Suprapubic skin (tissue), 4 donors: Measurements from ENCODE around the gene EME2. TPM values are rescaled to one million over a fixed set of nuclear protein-coding genes. Genes with fewer than 3 reads are reported as not detected.

Source experiments
- DNase-seq, 2 donors: peaks; one replicate each; pipeline ENCODE4 v3.0.0-alpha.2; 2019; ENCODE audit warnings: low spot score in 2 of 2
- H3K27ac ChIP-seq: fragments of 200-600 bp; sonication (generic); one replicate; pipeline ENCODE4 v1.5.1; 2019
- H3K27me3 ChIP-seq: fragments of 200-600 bp; sonication (generic); one replicate; pipeline ENCODE4 v1.5.1; 2019
- H3K36me3 ChIP-seq: fragments of 200-600 bp; sonication (generic); one replicate; pipeline ENCODE4 v1.5.1; 2019
- H3K4me1 ChIP-seq: fragments of 200-600 bp; sonication (generic); one replicate; pipeline ENCODE4 v1.5.1; 2019
- H3K4me3 ChIP-seq: fragments of 200-600 bp; sonication (generic); one replicate; pipeline ENCODE4 v1.5.1; 2019; ENCODE audit warnings: mild to moderate bottlenecking
- H3K9me3 ChIP-seq: fragments of 200-600 bp; sonication (generic); one replicate; pipeline ENCODE4 v1.5.1; 2019
- EP300 ChIP-seq: sonication (generic); formaldehyde crosslinking; IDR thresholded peaks from one replicate; pipeline ENCODE4 v1.6.1; 2017; ENCODE audit warnings: antibody characterized with exemption
- POLR2A ChIP-seq, 2 donors: fragments of 450-650 bp; IDR thresholded peaks; one replicate each; pipeline ENCODE4 v1.6.1; 2017; ENCODE audit warnings: antibody characterized with exemption in 2 of 2, mild to moderate bottlenecking in 2 of 2, moderate library complexity in 2 of 2
- POLR2AphosphoS5 ChIP-seq, 3 donors: sonication (generic); formaldehyde crosslinking; IDR thresholded peaks; one replicate each; pipeline ENCODE4 v1.6.1; 2017; ENCODE audit warnings: antibody characterized with exemption in 3 of 3
- WGBS: methylation state at CpG from one replicate; pipeline ENCODE4 v1.1.5; 2018; 5-methylcytosine and 5-hydroxymethylcytosine counted together
- total RNA-seq, 4 donors: library from RNA; depleted of rRNA; stranded (reverse); fragments of >200 nt; gene quantifications; one replicate each; pipeline ENCODE4 v1.1.0, GENCODE V29; 2016
- TF ChIP-seq, protein P1 (sequence below), 2 donors: fragments of 200-600 bp in 1 of 2; fragments of 450-650 bp in 1 of 2; sonication (generic) in 1 of 2; IDR thresholded peaks; one replicate each; pipeline ENCODE4 v1.5.1; 2016 to 2019; ENCODE audit warnings: antibody characterized with exemption in 2 of 2, mild to moderate bottlenecking in 1 of 2, moderate library complexity in 1 of 2

Gene EME2
- total RNA-seq, 4 donors from 2014 or later = 9.8 to 26.3 (median 15.1) TPM

DNA sequence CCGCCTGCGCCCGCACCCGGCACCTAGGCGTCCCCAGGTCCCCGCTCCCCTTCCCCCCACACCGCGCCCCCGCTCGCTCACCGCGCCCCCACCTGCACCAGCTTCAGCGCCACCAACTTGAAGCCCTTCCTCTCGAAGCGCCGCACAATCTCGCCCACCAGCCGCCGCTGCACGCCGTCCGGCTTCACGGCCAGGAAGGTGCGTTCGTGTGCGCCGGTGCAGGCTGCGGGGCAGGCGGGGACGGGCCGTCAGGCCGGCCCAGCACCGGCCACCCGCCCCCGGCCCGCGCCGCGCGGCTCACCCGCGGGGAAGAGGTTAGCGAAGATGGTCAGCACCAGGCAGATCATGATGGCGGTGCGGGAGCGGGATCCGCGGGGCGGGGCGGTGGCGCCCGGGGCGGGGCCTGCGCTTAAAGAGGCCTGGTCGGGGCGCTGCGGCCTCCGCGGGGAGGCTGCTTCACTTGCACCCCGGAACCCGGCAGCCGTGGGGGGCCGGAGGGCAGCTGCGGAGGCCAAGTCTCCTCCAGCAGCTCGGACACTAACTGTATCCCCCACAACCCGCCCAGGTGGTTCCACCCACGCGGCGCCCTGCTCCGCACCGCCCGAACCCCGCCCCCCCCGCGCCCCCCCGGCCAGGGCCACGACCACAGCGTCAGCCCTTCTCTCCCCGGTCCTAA lies 1.3 kb upstream of the EME2 start, which contains the start of gene NME3:
Gene NME3, minus strand, starts transcription at position 356 of the 676 bp plus-strand sequence. Its CDS starts 9 bp downstream, at position 347.
- WGBS = 3% methylated on average over 7 of the region's 79 CpGs
- TF ChIP-seq POLR2A (IDR thresholded peaks at IDR 0.05) (no peak), EP300 (no peak), POLR2AphosphoS5 (IDR thresholded peaks at IDR 0.05) (no peak)
- peaks cover 47% of the 10 kb centered on the region for H3K4me1 ChIP-seq
- peak within 1 kb of the TSS; percentile 92 for H3K4me3 ChIP-seq
- H3K36me3 ChIP-seq = peaks cover 37% of the 10 kb centered on the region
- H3K27ac ChIP-seq = peak within 1 kb of the TSS; percentile 94
- H3K9me3 ChIP-seq = no peaks in the 10 kb centered on the region
- H3K27me3 ChIP-seq = no peaks in the 10 kb centered on the region
- peak; percentile 88 to 92 for DNase-seq

DNA sequence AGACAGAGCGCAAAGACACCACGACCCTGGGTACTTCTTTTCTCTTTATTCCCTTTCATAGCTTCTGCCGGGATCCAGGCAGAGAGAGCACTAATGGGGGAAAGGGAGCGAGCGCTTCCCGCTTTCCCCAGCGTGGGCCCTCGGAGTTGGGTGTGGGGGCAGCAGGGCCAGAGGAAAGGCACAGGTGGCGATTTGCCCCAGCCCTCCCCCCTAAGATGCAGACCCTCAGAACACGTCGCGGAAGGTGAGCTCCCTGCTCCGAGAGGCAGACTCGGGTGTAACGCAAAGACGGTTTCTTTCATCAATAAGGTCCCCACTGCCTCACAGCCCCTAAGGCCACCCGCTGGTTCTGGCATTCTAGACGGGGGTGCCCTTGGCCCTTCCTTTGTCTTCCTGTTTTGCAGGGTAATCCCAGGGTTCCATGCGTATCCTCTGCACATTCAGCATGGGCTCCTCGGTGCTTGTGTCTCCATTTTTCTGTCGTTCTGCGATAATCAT lies 697 bp upstream of the EME2 start:
- no peak for DNase-seq
- no peaks in the 10 kb centered on the region for H3K27me3 ChIP-seq
- WGBS = 5% methylated on average over 16 of the region's 22 CpGs
- peak overlapping the region; percentile 92 for H3K4me3 ChIP-seq
- H3K36me3 ChIP-seq = peaks cover 37% of the 10 kb centered on the region
- H3K4me1 ChIP-seq = peaks cover 47% of the 10 kb centered on the region
- TF ChIP-seq, protein P1, sequence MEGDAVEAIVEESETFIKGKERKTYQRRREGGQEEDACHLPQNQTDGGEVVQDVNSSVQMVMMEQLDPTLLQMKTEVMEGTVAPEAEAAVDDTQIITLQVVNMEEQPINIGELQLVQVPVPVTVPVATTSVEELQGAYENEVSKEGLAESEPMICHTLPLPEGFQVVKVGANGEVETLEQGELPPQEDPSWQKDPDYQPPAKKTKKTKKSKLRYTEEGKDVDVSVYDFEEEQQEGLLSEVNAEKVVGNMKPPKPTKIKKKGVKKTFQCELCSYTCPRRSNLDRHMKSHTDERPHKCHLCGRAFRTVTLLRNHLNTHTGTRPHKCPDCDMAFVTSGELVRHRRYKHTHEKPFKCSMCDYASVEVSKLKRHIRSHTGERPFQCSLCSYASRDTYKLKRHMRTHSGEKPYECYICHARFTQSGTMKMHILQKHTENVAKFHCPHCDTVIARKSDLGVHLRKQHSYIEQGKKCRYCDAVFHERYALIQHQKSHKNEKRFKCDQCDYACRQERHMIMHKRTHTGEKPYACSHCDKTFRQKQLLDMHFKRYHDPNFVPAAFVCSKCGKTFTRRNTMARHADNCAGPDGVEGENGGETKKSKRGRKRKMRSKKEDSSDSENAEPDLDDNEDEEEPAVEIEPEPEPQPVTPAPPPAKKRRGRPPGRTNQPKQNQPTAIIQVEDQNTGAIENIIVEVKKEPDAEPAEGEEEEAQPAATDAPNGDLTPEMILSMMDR (IDR thresholded peaks at IDR 0.05) = no peak
- TF ChIP-seq EP300 (no peak), POLR2AphosphoS5 (IDR thresholded peaks at IDR 0.05) (no peak)
- no peaks in the 10 kb centered on the region for H3K9me3 ChIP-seq
- H3K27ac ChIP-seq = peak overlapping the region; percentile 94

DNA sequence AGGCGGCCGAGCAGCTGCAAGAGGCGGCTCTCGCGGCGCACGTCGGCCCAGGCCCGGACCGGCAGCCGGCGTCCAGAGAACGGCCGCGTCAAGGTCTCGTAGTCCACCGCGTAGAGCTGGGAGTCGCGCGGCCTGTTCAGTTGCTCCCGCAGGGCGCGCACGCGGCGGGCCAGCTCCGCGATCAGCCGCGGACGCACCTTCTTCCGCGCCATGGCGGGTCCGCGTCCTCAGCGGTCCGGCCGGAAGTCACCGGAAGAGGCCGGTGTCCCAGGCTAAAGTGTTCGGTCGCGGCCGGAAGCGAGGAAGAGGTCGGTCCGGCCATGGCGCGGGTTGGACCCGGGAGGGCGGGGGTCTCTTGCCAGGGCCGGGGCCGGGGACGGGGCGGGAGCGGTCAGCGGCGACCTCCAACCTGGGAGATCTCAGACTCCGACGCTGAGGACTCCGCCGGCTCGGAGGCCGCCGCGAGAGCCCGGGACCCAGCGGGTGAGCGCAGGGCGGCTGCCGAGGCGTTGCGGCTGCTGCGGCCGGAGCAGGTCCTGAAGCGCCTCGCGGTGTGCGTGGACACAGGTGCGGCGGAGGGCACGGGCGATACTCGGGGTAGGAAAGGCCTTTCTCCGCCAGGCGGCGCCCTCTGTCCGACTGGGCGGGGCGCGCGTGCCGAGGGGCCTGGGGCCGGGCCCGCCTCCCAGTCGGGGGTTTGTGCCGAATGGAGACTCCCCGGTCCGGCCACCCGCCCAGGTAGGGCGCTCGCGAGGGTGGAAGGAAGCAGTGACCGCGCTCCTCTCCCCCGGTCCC lies 495 bp downstream of the EME2 start, which contains the start of gene MRPS34:
Gene MRPS34, minus strand, starts transcription at position 227 of the 795 bp plus-strand sequence. Its CDS starts 15 bp downstream, at position 212.
- TF ChIP-seq EP300 (no peak), POLR2AphosphoS5 (IDR thresholded peaks at IDR 0.05) (peak in 2 of 3 donors; percentile 71 to 96)
- TF ChIP-seq, protein P1 (IDR thresholded peaks at IDR 0.05) = peak; percentile 62 to 83
- WGBS = 2% methylated on average over 37 of the region's 108 CpGs
- H3K9me3 ChIP-seq = no peaks in the 10 kb centered on the region
- H3K27me3 ChIP-seq = no peaks in the 10 kb centered on the region
- peak; percentile 88 to 93 for DNase-seq
- H3K36me3 ChIP-seq = peaks cover 37% of the 10 kb centered on the region
- peak within 1 kb of the TSS; percentile 94 for H3K27ac ChIP-seq
- H3K4me3 ChIP-seq = peak within 1 kb of the TSS; percentile 92
- H3K4me1 ChIP-seq = peaks cover 47% of the 10 kb centered on the region

DNA sequence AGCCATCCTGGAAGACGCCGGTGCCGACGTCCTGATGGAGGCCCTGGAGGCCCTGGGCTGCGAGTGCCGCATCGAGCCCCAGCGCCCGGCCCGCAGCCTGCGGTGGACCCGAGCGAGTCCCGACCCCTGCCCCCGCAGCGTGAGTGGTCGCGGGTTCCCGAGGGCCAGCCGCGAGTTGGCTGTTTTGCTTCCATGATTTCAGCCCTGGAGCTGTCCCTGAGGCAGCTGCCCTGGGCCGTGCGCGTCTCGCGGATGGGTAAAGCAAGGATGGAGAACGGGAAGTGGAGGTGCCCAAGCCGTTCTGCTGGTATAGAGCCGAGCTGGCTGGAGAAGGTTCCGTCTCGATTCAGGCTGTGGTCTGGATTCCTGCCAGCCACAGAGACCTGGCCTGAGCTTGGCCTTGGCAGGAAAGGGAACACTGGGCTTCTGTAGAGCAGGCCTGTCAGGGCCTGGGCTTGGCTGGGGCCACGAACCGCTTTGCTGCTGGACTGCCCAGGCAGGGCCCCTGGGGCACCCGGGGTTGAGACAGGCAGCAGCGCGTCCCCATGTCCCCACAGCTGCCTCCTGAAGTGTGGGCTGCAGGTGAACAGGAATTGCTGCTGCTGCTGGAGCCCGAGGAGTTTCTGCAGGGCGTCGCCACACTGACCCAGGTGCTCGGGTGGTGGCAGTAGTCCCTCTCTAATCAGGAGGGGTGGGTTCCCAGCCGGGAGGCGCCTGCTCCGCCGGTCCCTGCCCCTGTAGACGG lies 1.3 kb downstream of the EME2 start:
- H3K4me3 ChIP-seq = peak overlapping the region; percentile 92
- DNase-seq = no peak
- H3K27me3 ChIP-seq = no peaks in the 10 kb centered on the region
- H3K4me1 ChIP-seq = peaks cover 47% of the 10 kb centered on the region
- H3K36me3 ChIP-seq = peaks cover 36% of the 10 kb centered on the region
- H3K9me3 ChIP-seq = no peaks in the 10 kb centered on the region
- peak overlapping the region; percentile 94 for H3K27ac ChIP-seq
- TF ChIP-seq, protein P1 (IDR thresholded peaks at IDR 0.05) = no peak
- TF ChIP-seq EP300 (no peak), POLR2A (IDR thresholded peaks at IDR 0.05) (no peak), POLR2AphosphoS5 (IDR thresholded peaks at IDR 0.05) (no peak)
- 3% methylated on average over 14 of the region's 45 CpGs for WGBS

DNA sequence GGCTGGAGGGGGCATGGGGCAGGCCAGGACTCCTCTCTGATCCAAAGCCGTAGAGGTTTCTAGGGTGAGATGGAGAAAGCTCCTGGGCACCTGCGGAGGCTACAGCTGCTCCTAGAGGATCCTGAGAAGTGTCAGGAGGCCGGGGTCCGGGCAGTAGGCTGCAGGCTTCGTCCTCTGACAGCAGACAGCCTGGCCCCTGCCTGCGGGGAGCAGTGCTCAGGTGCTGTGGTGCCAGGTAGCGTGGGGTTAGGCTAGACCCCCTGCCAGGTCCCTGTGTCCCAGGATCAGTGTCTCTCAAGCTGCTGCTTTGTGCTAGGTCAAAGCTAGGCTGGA lies 1.8 kb downstream of the EME2 start:
- Histone ChIP-seq H3K27ac (no peak overlapping the region), H3K27me3 (no peaks in the 10 kb centered on the region), H3K9me3 (no peaks in the 10 kb centered on the region), H3K4me1 (peaks cover 44% of the 10 kb centered on the region), H3K4me3 (peak overlapping the region; percentile 92), H3K36me3 (peaks cover 41% of the 10 kb centered on the region)
- WGBS = 82% methylated on average over 2 of the region's 7 CpGs
- TF ChIP-seq EP300 (no peak), POLR2AphosphoS5 (IDR thresholded peaks at IDR 0.05) (no peak), POLR2A (IDR thresholded peaks at IDR 0.05) (no peak)
- TF ChIP-seq, protein P1 (IDR thresholded peaks at IDR 0.05) = no peak
- DNase-seq = no peak
